MG63 (cell line): ENCODE data around the gene SH2D4B. TPM values are rescaled to one million over a fixed set of nuclear protein-coding genes. Genes with fewer than 3 reads are reported as not detected.
"Not testable (repeated sequence)": the region's sequence is repeated elsewhere in the genome, so short reads cannot be mapped to it uniquely, and the experiment has no call there.

Experiments used
- DNase-seq: peaks from one replicate; pipeline ENCODE4 v3.0.0-alpha.2; 2020
- H3K27me3 ChIP-seq: fragments of 250-450 bp; sonication (Bioruptor Pico); 2 replicates; pipeline ENCODE4 v1.5.1; 2020; ENCODE audit warnings: mild to moderate bottlenecking, moderate library complexity
- H3K36me3 ChIP-seq: fragments of 250-450 bp; sonication (Bioruptor Pico); 2 replicates; pipeline ENCODE4 v1.5.1; 2020; ENCODE audit warnings: mild to moderate bottlenecking, moderate library complexity
- H3K4me3 ChIP-seq: fragments of 250-450 bp; sonication (Bioruptor Pico); 2 replicates; pipeline ENCODE4 v1.5.1; 2020; ENCODE audit warnings: mild to moderate bottlenecking, moderate library complexity
- H3K9me3 ChIP-seq: fragments of 250-450 bp; sonication (Bioruptor Pico); 2 replicates; pipeline ENCODE4 v1.5.1; 2020; ENCODE audit warnings: mild to moderate bottlenecking, moderate library complexity
- total RNA-seq: library from RNA; depleted of rRNA; stranded (reverse); fragments of >200 nt; shearing (Covaris generic); gene quantifications from 2 replicates; pipeline ENCODE4 v1.2.3, GENCODE V29; 2014; ENCODE audit warnings: low replicate concordance

The SH2D4B gene
- total RNA-seq, 1 experiment from 2014 or later, result not detected

DNA sequence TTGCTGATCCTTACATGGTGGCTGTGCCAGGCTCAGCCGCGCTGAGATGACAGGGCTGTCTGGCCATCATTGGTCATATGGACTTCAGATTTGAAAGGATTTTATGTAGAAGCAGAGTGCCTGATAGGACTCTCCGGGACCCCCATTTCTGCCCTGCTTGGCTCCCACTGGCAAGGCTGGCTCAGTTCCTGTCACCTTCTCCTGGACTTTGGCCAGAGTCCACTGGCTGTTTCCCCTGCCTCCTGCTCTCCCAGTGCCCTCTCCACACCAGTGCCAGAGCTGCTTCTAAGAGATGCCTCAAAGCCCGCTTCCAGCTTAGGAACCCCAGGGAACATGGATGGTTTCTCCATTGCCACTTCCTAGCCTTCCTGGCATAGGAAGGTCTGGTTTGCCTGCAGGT is 5.1 kb upstream of the SH2D4B start:
- Histone ChIP-seq H3K9me3 (no peaks in the 10 kb centered on the region), H3K4me3 (no peak overlapping the region), H3K36me3 (no peaks in the 10 kb centered on the region), H3K27me3 (no peaks in the 10 kb centered on the region)
- no peak for DNase-seq

DNA sequence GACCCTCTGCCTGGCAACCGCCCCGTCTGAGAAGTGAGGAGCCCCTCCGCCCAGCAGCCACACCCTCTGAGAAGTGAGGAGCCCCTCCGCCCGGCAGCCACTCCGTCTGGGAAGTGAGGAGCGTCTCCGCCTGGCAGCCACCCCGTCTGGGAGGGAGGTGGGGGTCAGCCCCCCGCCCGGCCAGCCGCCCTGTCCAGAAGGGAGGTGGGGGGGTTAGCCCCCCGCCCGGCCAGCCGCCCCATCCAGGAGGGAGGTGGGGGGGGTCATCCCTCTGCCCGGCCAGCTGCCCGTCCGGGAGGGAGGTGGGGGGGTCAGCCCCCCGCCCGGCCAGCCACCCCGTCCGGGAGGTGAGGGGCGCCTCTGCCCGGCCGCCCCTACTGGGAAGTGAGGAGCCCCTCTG is 3.6 kb upstream of the SH2D4B start:
- not testable (repeated sequence) for DNase-seq, H3K27me3 ChIP-seq, H3K36me3 ChIP-seq, H3K4me3 ChIP-seq, H3K9me3 ChIP-seq

DNA sequence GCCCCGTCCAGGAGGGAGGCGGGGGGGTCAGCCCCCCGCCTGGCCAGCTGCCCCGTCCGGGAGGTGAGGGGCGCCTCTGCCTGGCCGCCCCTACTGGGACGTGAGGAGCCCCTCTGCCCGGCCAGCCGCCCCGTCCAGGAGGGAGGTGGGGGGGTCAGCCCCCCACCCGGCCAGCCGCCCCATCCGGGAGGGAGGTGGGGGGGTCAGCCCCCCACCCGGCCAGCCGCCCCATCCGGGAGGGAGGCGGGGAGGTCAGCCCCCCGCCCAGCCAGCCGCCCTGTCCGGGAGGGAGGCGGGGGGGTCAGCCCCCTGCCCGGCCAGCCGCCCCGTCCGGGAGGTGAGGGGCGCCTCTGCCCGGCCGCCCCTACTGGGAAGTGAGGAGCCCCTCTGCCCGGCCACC is 3.1 kb upstream of the SH2D4B start:
- H3K27me3 ChIP-seq, H3K36me3 ChIP-seq, H3K4me3 ChIP-seq, H3K9me3 ChIP-seq, DNase-seq: not testable (repeated sequence)

DNA sequence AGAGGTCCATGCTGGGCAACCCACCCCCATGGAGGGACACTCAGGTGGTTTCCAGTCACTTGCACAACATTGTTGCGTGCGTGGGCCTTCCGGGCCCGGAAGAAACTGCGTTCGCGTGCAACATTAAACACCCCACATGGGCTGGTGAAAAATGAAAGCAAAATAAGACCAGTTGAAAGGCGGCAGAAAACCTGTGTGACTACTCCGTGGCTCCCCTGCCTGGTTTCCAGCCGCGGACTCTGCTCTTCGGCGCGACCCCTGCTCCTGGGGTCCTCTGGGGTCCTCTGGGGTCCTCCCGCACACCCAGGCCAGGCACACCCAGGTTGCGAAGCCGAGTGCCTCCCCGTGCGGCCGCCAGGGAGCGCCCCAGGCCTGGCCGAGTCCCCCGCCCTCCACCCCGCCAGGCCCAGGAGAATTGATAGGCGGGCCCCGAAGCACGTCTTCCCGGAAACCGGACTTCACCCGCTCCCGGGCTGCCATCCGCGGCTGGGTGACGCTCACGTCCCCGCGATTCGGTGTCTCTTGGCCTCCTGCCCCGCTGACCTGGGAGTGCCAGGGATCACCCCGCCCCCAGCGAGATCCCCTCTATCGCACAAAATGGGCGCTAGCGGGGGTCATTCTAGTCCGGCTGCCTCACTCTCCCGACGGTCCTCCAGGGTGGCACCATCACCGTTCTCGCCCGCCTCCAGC is 1.9 kb upstream of the SH2D4B start:
- Histone ChIP-seq H3K9me3 (no peaks in the 10 kb centered on the region), H3K36me3 (no peaks in the 10 kb centered on the region), H3K27me3 (no peaks in the 10 kb centered on the region), H3K4me3 (peak overlapping the region; percentile 48)
- DNase-seq, result peak; percentile 75

DNA sequence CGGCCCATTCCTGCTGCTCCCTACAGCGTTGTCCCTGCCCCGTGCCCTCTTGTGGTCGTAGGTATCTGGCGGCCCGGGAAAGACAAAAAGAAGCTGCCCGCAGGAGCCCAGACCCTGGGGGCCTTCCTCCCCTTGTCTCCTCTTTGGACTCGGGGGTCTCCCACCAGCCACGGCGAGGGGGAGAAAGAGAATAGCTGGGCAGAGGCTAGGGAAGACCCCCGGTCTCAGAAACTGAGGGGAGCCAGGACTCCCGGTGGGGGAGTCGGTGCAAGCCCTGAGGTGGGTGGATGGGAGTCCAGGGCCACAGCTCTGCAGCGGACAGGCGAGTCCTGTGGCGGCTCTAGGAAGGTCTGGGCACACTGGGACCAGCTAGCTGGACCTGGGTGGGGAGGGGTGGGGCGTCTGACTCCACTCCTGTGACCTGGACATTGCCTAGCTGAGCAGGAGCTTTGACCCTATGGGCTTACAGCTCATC is 1.3 kb upstream of the SH2D4B start:
- Histone ChIP-seq H3K9me3 (no peaks in the 10 kb centered on the region), H3K4me3 (peak overlapping the region; percentile 48), H3K27me3 (no peaks in the 10 kb centered on the region), H3K36me3 (no peaks in the 10 kb centered on the region)
- DNase-seq, result no peak

DNA sequence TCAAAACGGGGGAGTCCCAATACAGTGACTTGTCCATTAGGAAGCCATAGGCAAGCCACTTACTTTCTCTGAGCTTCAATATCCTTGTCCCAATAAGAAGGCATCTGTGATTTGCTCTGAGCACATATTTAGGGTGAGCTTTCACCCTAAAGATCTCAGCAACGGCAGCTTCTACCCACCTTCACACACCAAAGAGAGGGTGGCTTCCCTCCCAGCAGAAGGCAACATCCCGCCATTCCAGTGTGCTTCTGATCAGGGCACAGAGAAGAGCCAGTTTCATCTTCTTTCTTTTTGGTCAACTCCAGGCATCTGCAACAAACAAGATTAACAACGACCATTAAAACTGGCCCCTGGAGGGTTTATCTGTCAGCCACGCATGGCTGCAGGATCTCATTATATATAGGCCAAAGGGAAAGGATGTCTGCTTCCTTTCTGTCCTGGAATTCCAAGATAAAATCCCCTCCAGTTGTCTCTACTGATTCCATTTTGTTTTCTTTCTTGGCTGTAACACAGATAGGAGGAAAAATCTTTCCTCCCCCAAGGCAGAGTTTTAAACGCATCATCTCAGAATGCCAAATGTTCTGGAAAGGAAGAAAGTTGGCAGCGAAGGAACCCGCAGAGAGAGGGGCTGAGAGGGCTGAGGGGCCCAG is 491 bp upstream of the SH2D4B start:
- no peak for DNase-seq
- no peak overlapping the region for H3K4me3 ChIP-seq
- H3K9me3 ChIP-seq, result no peaks in the 10 kb centered on the region
- H3K36me3 ChIP-seq, result no peaks in the 10 kb centered on the region
- no peaks in the 10 kb centered on the region for H3K27me3 ChIP-seq

DNA sequence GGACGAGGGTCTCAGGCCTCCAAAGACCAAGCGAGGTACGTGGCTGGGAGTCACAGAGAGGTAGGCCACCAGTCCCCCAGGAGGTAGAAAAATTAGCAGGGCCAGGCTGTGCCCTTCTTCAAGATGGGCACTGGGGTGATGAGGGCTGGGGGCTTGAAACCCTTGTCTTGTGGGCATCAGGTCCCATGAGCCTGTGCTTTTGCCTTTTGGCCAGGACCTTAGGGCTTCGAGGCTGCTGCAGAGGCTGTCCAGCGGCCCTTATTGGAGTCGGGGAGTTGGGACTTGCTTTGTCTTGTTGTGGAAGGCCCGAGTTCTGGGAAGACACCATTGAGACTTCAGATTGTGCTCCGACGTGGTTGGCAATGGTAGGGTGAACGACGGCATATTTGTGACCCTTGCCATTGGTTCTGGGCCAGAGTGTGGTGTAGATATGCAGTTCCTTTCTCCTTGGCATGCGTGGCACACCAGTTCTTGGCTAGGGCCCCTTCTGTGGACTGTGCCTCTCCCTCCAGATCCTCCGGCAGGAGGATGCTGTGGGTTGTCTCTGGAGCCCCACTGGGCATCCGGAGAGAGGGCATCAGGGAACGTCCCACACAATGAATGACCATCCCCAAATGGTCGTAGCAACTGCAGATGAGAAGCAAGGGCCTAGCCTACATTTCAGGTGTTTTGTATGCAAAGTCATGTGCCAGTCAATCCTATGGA is 931 bp downstream of the SH2D4B start:
- Histone ChIP-seq H3K9me3 (no peaks in the 10 kb centered on the region), H3K4me3 (no peak overlapping the region), H3K27me3 (no peaks in the 10 kb centered on the region), H3K36me3 (no peaks in the 10 kb centered on the region)
- DNase-seq, result no peak

DNA sequence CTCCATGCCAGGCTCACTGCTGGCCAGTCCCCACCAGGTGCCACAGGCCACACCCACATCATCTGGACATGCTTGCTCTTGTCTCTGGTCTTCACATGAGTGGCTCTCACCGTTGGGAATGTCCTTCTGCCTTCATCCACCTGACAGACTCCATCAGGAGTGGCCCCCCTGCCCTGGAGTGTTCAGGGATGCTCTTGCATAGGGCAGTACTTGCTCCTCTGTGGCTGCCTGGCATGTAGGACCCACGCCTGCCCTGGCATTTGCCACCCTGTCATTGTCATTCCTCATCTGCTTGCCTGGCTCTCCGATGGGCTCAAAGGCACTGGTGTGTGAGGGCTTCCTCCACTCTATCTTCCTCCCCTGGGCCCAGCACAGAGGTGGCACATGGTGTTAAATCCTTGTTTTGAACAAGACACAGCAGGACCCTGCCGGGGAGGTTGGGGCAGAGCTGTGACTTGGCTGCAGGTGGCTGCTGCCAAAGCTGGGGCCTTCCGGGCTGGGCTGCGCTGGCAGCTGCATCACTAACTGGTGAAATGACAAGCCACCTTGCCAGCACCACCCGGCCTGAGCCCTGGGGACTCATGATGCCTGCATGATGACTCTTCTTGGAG is 1.8 kb downstream of the SH2D4B start:
- Histone ChIP-seq H3K36me3 (no peaks in the 10 kb centered on the region), H3K9me3 (no peaks in the 10 kb centered on the region), H3K27me3 (no peaks in the 10 kb centered on the region), H3K4me3 (no peak overlapping the region)
- no peak for DNase-seq

DNA sequence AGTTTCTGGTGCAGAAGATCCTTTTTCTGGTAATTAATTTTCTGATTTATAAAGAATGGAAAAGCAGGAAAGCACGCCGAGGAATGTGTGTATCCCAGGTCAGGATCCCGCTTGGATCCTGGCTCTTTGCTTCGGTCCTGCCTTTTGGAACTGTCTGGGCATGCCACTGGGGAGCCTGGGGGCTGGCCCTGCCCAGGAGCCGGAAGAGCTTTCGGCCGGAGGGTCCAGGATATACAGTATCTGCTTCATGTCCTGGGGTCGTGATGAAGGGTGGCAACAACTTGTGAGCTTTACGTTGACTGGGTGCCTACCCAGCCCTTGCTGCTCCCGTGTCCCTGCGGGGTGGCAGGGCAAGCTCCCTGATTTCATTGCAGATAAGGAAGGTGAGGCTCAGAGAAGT is 2.4 kb downstream of the SH2D4B start:
- no peaks in the 10 kb centered on the region for H3K36me3 ChIP-seq
- H3K9me3 ChIP-seq, result no peaks in the 10 kb centered on the region
- DNase-seq, result no peak
- no peak overlapping the region for H3K4me3 ChIP-seq
- H3K27me3 ChIP-seq, result no peaks in the 10 kb centered on the region

DNA sequence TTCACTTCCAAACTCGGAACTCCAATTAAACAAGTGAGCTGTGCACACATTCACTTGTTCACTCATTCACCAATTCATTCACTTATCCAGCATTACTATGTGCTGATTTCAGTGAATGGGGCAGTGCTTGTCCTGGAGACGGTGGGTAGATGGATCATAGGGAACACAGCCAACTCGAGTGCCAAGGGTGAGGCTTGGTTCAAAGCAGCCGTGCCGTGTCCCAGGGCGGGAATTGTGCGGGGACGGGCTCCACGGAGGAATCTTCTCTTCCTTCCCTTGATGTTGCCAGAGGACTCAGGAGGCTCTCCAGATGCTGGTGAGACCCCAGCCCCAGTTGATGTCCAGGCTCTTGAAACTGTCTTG is 2.9 kb downstream of the SH2D4B start:
- Histone ChIP-seq H3K36me3 (no peaks in the 10 kb centered on the region), H3K4me3 (no peak overlapping the region), H3K9me3 (no peaks in the 10 kb centered on the region), H3K27me3 (no peaks in the 10 kb centered on the region)
- DNase-seq, result no peak

DNA sequence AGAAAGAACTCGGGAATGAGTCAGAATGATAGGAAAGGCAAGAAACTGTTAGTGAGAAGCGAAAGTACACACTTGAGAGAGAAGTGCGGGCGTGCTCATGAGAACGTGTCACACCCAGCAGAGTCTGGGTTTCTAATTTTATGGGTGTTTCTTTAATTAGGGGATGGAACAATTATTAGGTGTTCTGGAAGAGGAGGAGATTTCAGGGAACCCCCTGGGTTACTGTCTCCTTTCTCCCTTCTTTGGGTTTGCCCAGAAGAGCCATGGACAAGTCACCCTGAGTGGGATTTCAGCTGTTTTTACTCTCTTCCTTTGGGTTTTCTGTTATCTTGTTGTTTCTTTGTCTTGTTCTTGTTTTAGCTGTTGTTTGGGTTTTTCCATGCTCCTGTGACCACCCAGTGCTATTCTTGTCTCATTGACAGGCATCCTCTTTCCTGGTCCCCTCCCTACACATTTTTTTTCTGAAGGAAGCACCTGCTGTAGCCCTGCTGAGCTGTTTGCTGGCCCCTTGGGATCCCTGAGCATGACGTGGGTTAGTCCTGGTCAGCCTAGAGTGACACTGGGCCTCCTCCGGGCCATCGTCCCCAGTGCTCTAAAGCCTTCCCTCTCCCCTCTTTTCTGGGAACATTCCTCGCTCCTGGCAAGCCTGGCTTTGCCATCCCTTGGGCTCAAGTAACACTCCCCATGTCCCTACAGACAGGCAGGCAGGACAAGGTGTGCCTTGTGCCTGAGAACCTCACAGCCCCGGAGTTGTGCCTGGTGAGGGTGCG is 3.5 kb downstream of the SH2D4B start:
- Histone ChIP-seq H3K9me3 (no peaks in the 10 kb centered on the region), H3K4me3 (no peak overlapping the region), H3K36me3 (no peaks in the 10 kb centered on the region), H3K27me3 (no peaks in the 10 kb centered on the region)
- DNase-seq, result no peak

DNA sequence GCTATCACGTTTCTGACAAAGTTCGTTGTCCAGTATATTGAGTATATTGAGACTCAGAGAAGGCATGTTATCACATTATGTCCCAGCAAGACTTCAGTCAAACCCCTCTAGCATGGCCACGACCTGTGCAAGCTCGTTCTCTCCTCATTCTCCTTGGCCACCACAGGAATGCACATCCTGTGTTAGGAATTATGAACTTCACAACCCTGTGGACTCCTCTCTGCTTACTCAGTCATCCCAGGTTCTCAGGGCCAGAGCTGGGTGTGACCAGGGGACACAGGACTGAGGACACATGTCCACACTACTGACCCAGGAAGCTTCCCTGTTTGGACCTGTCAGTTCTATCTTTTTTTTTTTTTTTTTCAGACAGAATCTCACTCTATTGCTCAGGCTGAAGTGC is 4.4 kb downstream of the SH2D4B start:
- no peaks in the 10 kb centered on the region for H3K9me3 ChIP-seq
- no peaks in the 10 kb centered on the region for H3K36me3 ChIP-seq
- no peak overlapping the region for H3K4me3 ChIP-seq
- no peak for DNase-seq
- no peaks in the 10 kb centered on the region for H3K27me3 ChIP-seq

DNA sequence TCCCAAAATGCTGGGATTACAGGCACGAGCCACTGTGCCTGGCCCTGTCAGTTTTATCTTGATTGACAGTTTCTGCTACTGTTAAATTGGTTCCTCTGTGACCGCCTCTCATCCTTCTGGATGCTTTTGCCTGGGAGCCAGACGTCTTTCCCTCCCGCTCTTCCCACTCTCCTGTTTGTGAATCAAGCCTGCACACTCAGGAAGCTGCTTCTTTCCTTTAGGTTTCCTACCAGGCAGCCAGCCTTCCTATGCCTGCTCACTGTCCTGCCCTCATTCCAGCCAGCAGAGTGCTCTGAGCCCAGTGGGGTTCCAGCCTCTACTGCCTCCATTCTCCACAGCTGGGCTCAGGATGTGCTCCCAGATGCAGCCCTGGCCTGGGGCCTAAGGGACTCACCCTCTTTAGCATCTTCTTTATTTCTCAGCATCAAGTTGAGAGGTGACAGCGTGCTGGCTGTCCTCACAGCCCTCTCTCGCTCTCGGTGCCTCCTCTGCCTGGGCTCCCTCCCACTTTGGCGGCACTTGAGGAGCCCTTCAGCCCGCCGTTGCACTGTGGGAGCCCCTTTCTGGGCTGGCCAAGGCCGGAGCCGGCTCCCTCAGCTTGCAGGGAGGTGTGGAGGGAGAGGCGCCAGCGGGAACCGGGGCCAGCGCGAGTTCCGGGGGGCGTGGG is 5.1 kb downstream of the SH2D4B start:
- no peak overlapping the region for H3K4me3 ChIP-seq
- DNase-seq, result no peak

DNA sequence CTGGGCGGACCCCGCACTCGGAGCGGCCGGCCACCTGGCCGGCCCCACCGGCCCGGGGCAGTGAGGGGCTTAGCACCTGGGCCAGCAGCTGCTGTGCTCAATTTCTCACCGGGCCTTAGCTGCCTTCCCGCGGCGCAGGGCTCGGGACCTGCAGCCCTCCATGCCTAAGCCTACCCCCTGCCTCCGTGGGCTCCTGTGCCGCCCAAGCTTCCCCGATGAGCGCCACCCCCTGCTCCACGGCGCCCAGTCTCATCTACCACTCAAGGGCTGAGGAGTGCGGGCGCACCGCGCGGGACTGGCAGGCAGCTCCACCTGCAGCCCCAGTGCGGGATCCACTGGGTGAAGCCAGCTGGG is 5.6 kb downstream of the SH2D4B start:
- not testable (repeated sequence) for H3K27me3 ChIP-seq, H3K9me3 ChIP-seq, H3K36me3 ChIP-seq, H3K4me3 ChIP-seq, DNase-seq

More for the DNA sequence above, 5.1 kb downstream of the SH2D4B start:
- Histone ChIP-seq H3K9me3 (no peaks in the 10 kb centered on the region), H3K27me3 (no peaks in the 10 kb centered on the region), H3K36me3 (no peaks in the 10 kb centered on the region)

DNA sequence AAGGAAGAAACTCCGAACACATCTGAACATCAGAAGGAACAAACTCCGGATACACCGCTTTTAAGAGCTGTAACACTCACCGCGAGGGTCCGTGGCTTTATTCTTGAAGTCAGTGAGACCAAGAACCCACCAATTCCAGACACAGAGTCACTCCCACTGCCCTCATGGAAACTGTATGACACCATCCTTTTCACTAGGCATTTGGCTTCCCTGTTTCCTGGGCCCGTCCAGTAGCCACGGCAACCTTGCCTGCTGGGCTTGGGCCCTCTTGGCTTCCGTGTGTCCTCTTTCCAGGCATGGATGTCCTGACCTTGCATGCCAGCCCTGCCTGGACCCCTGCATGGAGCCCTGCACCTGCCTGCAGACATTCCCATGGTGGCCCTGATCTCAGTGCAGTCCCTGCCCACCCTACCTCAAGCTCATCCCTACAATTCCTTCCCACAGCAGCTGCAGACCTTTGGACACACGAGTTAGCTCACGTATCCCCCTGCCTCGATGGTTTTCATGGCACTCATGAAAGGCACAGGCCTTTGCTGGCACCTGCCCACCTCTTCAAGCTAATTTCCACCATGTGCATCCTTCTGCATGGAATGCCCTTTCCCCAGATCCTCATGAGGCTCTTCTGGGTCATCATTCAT is 6.7 kb downstream of the SH2D4B start:
- H3K27me3 ChIP-seq, result no peaks in the 10 kb centered on the region
- no peaks in the 10 kb centered on the region for H3K36me3 ChIP-seq
- DNase-seq, result no peak
- H3K9me3 ChIP-seq, result no peaks in the 10 kb centered on the region
- no peak overlapping the region for H3K4me3 ChIP-seq

DNA sequence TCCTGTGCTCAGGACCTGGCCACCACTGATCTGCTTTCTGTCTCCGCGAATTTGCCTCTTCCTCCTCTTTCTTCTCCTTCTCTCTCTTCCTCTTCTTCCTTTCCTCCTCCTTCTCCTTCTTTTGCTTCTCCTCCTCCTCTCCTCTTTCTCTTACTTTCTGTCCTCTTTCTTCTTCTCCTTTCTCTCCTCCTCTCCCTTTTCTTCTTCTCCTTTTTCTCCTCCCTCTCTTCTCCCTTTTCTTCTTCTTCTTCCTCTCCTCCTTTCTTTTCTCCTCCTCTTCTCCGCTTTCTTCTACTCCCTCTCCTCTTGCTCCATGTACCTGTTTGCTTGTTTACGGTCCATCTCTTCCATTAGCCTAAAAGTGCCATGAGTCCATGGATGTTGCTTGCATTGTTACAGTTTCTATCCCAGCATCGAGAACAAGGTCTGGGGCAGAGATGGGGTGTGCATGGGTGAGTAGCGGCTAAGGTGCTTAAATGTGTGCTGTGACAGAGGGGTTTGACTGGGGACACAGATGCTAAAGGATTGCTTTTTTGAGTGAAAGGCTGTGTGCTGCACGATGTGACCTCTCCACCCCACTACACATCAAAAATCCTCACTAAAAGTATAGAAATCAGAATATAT is 7.7 kb downstream of the SH2D4B start:
- Histone ChIP-seq H3K9me3 (no peaks in the 10 kb centered on the region), H3K27me3 (no peaks in the 10 kb centered on the region), H3K36me3 (no peaks in the 10 kb centered on the region), H3K4me3 (no peak overlapping the region)
- DNase-seq, result no peak
